ENCODE data around the gene TIMP2.

The TIMP2 gene

DNA sequence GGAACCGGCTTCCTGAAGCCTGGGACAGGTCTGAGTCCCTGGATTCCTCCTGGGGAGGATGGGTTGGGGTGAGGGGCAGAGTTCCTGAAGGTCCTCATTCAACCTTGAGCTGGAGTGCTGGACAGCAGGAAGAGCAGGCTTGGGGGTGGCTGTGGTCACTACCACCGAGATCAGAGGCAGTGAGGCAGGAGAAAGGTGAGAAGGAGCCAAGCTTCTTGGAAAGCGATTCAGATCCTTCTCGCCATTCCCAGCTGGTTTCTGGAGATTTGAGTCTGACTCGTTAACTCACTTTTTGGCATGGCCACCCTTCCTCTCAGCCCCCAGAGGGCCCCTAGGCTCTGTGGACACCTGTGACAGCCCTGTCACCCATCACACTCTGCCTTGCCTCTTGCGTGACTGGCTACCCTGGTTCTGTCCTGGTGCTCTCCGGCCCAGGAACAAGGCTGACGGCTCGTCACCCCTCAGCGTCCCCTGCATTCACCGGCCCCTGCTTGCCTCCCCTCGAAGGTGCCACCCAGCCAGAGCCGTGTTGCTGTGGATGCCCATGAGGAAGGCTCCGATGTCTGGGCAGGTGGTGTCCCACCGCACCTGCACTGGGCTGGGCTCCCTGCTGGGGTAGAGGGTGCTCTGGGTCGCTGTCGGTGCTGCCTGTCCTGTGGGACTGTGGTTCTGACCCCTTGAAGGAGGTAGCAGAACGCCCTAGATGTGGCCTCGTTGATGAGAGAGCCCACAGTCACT is 9.7 kb upstream of the TIMP2 start:
- peak overlapping the region; percentile 78 for H3K27ac ChIP-seq
- no peak for TF ChIP-seq ZFX (IDR thresholded peaks at IDR 0.05)
- TF ChIP-seq, protein P1, sequence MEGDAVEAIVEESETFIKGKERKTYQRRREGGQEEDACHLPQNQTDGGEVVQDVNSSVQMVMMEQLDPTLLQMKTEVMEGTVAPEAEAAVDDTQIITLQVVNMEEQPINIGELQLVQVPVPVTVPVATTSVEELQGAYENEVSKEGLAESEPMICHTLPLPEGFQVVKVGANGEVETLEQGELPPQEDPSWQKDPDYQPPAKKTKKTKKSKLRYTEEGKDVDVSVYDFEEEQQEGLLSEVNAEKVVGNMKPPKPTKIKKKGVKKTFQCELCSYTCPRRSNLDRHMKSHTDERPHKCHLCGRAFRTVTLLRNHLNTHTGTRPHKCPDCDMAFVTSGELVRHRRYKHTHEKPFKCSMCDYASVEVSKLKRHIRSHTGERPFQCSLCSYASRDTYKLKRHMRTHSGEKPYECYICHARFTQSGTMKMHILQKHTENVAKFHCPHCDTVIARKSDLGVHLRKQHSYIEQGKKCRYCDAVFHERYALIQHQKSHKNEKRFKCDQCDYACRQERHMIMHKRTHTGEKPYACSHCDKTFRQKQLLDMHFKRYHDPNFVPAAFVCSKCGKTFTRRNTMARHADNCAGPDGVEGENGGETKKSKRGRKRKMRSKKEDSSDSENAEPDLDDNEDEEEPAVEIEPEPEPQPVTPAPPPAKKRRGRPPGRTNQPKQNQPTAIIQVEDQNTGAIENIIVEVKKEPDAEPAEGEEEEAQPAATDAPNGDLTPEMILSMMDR (conservative IDR thresholded peaks at IDR 0.05): no peak

DNA sequence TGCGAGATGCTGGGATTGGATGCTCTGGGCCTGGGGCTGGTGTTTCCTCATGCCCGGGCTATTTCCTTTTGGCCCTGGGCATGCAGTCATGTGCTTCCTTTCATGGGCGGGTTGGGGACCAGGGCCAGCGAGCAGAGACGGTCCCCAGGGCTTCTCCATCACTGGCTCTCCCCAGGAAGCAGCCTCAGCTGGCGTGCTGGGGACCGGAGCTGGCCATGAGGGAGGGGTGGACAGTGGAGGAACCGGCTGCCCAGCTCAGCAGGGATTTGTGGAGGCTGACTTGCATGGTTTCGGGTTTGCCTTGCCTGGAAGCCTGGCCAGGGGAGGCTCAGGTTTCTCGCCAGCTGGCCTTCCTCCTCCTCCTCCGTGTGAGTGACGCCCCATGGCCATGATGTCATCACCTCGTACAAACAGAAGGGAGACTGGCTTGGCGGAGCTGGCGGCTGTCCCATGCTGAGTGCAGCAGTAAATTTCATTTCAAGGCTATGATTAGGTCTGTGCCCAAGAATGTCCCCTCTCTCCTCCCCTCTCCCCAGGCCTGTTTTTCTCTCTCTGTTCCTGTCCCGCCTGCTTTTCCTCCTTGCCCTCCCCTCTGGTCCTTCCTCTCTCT is 8.9 kb upstream of the TIMP2 start:
- TF ChIP-seq, protein P1 (conservative IDR thresholded peaks at IDR 0.05): no peak
- TF ChIP-seq ZFX (IDR thresholded peaks at IDR 0.05): no peak
- peak overlapping the region; percentile 78 for H3K27ac ChIP-seq

DNA sequence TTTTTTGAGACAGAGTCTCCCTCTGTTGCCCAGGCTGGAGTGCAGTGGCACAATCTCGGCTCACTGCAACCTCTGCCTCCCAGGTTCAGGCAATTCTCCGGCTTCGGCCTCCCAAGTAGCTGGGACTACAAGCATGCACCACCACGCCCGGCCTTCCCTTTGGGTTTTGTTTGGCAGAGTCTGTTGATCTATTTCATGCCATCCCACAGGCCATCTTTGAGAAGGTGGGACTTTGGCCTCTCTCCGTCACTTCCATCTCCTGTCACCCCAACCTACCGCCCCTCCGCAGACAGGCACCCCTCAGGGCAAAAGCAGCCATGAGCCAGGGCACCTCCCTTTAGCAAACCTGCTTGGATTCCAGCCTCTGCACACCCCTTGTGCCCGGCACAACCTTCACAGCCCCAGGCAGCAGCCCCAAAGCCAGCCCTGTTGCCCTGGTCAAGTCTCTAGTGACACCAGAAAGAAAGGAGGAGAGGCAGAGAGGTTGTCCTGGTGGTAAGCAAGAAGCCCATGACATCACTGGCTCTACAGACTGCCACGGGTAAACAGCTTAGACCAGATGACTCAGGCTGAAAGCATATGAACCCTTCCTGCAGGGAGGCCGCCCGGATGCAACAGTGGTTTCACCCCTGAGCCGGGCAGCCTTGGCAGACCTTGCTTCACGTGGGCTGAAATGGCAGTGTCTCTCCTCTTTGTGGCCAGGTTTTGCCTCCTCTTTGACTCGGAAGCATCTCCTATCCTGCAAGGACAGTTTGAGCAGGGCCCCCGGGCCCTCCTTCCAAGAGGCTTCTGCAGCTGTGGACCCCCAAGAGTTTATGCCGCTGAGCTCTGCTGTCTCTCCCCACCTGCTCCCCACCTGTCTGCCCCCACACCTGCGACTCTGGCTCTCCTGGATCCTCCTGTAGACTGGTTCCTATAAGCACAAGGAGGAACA is 8.1 kb upstream of the TIMP2 start:
- H3K27ac ChIP-seq: peak overlapping the region; percentile 78
- no peak for TF ChIP-seq ZFX (IDR thresholded peaks at IDR 0.05)
- TF ChIP-seq, protein P1 (conservative IDR thresholded peaks at IDR 0.05): no peak

DNA sequence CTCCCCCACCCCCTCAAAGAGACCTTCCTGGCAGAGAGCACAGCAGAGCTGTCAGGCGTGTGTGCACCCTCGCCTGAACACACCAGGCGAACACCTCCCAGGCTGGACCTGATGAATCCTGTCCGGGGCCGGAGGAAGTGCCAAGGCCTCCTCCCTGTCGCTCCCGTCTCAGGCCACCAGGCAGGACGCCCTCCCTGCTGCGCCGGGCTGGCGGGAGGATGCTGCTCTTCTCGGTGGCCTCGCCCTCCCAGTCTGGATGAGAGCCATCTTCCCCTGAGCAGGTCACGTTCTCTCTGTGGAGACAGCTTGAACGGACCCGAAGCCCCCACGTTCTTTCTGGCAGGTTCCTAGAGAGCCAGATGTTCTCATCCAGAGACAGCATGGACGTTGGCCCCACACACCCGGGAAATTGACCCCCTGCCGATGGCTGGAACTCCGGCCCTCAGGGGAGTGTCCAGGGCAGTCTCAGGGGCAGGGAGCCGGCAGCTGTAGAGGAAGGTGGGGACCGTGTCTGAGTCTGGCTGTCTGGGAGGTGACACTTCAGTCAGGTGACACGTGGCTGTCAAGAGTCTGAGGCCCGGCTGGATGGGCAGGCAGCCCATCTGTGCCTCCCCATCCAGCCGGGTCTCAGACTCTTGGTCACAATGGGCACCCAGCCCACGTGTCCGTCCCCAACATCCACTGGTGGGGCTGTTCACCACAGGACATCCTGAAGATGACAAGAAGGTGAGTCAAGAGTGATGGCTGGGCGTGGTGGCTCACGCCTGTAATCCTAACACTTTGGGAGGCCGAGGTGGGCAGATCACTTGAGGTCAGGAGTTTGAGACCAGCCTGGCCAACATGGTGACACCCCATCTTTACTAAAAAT is 5.0 kb upstream of the TIMP2 start:
- no peak overlapping the region for H3K27ac ChIP-seq
- TF ChIP-seq, protein P1 (conservative IDR thresholded peaks at IDR 0.05): no peak
- TF ChIP-seq ZFX (IDR thresholded peaks at IDR 0.05): no peak

DNA sequence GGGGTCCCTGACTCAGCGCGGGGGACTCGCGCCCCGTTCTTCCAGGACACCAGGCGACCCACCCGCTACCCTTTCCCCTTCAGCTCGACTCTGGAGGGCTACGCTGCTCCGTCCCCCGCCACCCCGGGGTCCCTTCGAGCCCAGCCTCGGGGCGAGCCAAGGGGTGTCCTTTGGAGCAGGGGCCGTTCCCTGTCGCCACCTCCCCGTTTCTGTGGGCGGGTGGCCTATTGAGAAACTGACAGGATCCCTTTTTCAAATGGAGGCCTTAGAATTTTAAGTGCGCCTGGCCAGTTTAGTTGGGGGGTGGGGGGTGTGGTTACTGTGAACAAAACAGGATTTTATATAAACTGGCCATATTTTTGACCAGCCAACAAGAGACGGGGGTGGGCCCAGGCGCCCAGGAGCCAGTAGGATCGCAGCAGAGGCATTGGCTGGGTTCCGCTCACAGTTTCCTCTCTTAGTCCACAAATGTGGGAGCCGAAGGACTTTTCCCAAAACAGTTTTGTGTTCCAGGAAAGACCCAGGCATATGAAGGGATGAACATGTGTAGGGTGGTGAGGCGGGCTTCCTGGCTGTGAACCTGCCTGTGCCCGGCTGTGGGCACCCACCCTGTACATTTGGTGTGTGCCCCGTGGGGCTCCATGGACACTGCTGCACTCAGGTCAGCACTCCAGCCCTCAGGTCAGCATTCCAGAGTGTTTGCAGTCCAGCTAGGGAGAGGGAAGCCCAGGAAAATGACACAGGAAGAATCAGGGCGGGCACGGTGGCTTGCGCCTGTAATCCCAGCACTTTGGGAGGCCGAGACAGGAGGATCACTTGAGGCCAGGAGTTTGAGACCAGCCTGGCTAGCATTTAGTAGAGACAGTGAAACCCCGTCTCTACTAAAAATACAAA is 722 bp upstream of the TIMP2 start:
- TF ChIP-seq, protein P1 (conservative IDR thresholded peaks at IDR 0.05): no peak
- no peak for TF ChIP-seq ZFX (IDR thresholded peaks at IDR 0.05)

More for the DNA sequence above, 722 bp upstream of the TIMP2 start:
- peak overlapping the region; percentile 56 for H3K27ac ChIP-seq

All from C4-2B (cell line).